Subcutaneous abdominal adipose tissue (tissue), 5 donors: ENCODE results near the gene PLSCR2.
A peak's percentile ranks its signal among the peaks of the same experiment; 100 is the strongest.

ENCODE experiments used
- H3K27ac ChIP-seq: one replicate; pipeline ENCODE4 v1.7.0; 2013; ENCODE audit warnings: low read depth, mild to moderate bottlenecking, inconsistent platforms, low read length, moderate library complexity
- H3K27me3 ChIP-seq, 5 donors: one replicate each; pipeline ENCODE4 v1.7.0; 2013; ENCODE audit warnings: low read length in 5 of 5, inconsistent platforms in 1 of 5; ENCODE audit not compliant: control insufficient read depth in 5 of 5, insufficient read depth in 4 of 5
- H3K36me3 ChIP-seq, 5 donors: one replicate each; pipeline ENCODE4 v1.7.0; 2013; ENCODE audit warnings: low read length in 5 of 5; ENCODE audit not compliant: control insufficient read depth in 5 of 5, insufficient read depth in 5 of 5
- H3K4me1 ChIP-seq, 5 donors: one replicate each; pipeline ENCODE4 v1.7.0; 2013; ENCODE audit warnings: low read length in 5 of 5, mild to moderate bottlenecking in 3 of 5, moderate library complexity in 1 of 5; ENCODE audit not compliant: control insufficient read depth in 5 of 5, insufficient read depth in 5 of 5
- H3K4me3 ChIP-seq, 5 donors: one replicate each; pipeline ENCODE4 v1.7.0; 2013; ENCODE audit warnings: low read length in 5 of 5, low read depth in 1 of 5
- H3K9ac ChIP-seq, 5 donors: one replicate each; pipeline ENCODE4 v1.7.0; 2013; ENCODE audit warnings: low read length in 5 of 5, mild to moderate bottlenecking in 4 of 5, moderate library complexity in 3 of 5
- H3K9me3 ChIP-seq, 5 donors: one replicate each; pipeline ENCODE4 v1.7.0; 2013; ENCODE audit warnings: low read length in 5 of 5; ENCODE audit not compliant: control insufficient read depth in 5 of 5
- donor health status: healthy.
- donor health status: healthy.
- donor health status: healthy.
- donor health status: healthy.
- donor health status: healthy.

The PLSCR2 gene

DNA sequence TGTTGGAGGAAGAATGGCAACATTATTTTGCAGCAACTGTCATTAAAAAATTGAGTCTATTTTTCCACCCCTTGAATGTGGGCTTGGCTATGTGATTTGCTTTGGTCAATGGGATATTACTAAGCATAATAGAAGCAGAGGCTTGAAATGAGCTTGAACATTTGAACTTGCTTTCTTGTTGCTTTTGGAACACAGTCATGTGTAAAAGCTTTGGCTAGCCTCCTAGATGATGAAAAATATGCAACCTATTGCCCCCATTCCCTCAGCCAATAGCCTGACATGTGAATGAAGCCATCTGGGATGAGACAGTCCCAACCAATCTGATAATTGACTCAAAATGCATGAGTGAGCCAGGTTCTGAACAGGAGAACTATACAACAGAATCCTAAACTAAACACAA, 78.4 kb downstream of the PLSCR2 start:
- Histone ChIP-seq H3K4me1 (peaks cover 0 to 13% (median 10%) of the 10 kb centered on the region in 5 donors), H3K4me3 (no peak overlapping the region), H3K9ac (no peak overlapping the region), H3K9me3 (no peaks in the 10 kb centered on the region), H3K27ac (peak overlapping the region; percentile 0), H3K27me3 (no peaks in the 10 kb centered on the region), H3K36me3 (no peaks in the 10 kb centered on the region)

DNA sequence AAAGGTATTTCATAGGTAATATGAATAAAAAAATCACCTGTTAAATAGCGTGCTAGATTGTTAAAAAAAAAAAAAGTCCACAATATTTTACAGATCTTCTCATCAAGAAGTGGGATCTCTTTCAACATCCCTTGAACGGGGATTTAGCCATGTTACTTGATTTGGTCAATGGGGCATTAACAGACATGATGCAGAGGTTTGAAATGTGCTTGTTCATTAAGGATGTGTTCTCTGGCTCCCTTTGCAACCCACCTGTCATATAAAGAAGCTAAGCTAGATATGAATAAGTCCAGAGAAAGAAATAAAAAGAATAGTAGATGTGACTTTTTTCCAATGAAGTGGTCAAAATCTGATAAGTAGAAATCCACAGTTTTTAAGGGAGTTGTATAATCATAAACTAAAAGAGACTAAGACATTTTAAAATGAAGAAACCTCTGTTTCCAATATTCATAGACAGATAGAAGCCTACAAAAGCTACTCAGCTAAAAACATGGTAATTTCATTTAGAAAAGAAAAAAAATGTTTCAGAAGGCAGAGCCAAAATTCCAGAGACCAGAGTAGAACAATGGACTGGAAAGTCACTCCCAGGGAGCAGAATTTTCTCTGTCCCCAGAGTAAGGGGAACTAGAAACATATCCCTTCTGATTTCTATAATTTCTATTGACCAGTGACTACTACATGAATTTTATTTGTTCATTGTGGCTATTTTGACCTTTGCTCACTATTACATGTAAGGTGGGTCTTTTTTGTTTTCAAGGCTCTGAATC, 79.2 kb downstream of the PLSCR2 start:
- no peak overlapping the region for H3K4me3 ChIP-seq
- H3K27me3 ChIP-seq: no peaks in the 10 kb centered on the region
- H3K27ac ChIP-seq: peak overlapping the region; percentile 0
- H3K4me1 ChIP-seq: peaks cover 0 to 13% (median 10%) of the 10 kb centered on the region in 5 donors
- H3K9ac ChIP-seq: no peak overlapping the region
- no peaks in the 10 kb centered on the region for H3K36me3 ChIP-seq
- H3K9me3 ChIP-seq: no peaks in the 10 kb centered on the region

DNA sequence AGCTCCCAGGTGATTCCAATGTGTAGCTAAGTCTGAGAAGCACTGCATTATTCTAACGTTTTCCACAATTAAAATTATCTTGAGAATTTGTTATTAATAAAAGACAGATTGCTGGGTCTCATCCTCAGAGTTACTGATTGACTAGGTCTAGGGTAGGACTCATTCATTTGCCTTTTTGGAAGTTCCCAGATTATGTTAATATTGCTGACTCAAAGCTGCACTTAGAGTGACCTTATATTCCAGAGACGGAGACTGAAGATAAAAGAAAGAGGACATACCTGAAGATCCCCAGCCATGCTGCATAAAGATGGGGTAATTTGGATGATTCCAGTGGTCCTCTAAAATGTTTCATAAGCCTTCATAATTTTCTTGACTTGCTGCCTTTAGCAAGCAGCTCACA, 81.8 kb downstream of the PLSCR2 start:
- H3K4me1 ChIP-seq: peaks cover 0 to 13% (median 10%) of the 10 kb centered on the region in 5 donors
- no peak overlapping the region for H3K27ac ChIP-seq
- no peak overlapping the region for H3K4me3 ChIP-seq
- no peaks in the 10 kb centered on the region for H3K36me3 ChIP-seq
- no peaks in the 10 kb centered on the region for H3K27me3 ChIP-seq
- no peak overlapping the region for H3K9ac ChIP-seq
- no peaks in the 10 kb centered on the region for H3K9me3 ChIP-seq

DNA sequence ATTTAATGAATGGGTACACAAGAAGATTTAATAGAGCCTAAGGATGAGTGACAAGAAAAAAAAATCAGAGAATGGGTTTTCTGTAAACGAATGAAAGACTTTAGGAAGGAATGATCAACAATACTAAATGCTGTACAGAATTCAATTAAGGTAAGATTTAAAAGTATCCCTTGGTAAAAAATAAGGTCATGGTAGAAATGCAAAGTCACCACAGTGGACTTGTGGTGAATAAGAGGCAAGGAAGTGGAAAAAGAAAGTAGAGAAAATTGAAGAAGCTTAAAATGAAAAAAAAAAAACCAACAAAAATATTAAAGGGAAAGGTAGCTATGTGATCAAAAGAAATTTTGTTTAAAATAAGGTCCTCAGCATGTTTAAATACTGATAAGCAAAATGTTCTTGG, 82.4 kb downstream of the PLSCR2 start:
- Histone ChIP-seq H3K9ac (no peak overlapping the region), H3K4me1 (peaks cover 0 to 13% (median 10%) of the 10 kb centered on the region in 5 donors), H3K27ac (no peak overlapping the region), H3K27me3 (no peaks in the 10 kb centered on the region), H3K4me3 (no peak overlapping the region), H3K36me3 (no peaks in the 10 kb centered on the region), H3K9me3 (no peaks in the 10 kb centered on the region)

DNA sequence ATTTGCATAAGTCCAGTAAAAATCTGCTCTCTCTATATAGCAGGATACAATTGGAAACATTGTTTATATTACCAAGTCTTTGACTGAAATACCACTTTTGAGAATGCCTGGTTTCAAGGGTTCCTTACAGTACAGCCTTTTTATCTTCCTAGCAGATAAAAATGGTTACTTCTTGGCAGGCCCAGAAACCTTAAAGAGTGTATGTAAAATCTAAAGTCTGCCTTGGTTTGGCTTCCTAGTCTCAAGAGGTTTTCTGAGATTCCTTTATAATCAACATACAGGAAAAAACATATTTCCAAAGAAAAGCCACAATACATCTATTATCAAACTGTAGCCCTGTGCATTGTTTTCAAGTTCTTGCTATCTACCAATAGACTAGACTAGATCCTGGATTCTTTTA, 84.6 kb downstream of the PLSCR2 start:
- H3K4me1 ChIP-seq: no peaks in the 10 kb centered on the region
- H3K27me3 ChIP-seq: no peaks in the 10 kb centered on the region
- no peak overlapping the region for H3K27ac ChIP-seq
- no peak overlapping the region for H3K9ac ChIP-seq
- no peak overlapping the region for H3K4me3 ChIP-seq
- H3K36me3 ChIP-seq: no peaks in the 10 kb centered on the region
- H3K9me3 ChIP-seq: no peaks in the 10 kb centered on the region
